Cortex of kidney (tissue), 1 donor: Measurements from ENCODE around the gene ARHGAP9.

Source experiments
- DNase-seq: peaks from one replicate; lab custom pipeline; 2025; lab: John Stamatoyannopoulos, UW

ARHGAP9 gene

DNA sequence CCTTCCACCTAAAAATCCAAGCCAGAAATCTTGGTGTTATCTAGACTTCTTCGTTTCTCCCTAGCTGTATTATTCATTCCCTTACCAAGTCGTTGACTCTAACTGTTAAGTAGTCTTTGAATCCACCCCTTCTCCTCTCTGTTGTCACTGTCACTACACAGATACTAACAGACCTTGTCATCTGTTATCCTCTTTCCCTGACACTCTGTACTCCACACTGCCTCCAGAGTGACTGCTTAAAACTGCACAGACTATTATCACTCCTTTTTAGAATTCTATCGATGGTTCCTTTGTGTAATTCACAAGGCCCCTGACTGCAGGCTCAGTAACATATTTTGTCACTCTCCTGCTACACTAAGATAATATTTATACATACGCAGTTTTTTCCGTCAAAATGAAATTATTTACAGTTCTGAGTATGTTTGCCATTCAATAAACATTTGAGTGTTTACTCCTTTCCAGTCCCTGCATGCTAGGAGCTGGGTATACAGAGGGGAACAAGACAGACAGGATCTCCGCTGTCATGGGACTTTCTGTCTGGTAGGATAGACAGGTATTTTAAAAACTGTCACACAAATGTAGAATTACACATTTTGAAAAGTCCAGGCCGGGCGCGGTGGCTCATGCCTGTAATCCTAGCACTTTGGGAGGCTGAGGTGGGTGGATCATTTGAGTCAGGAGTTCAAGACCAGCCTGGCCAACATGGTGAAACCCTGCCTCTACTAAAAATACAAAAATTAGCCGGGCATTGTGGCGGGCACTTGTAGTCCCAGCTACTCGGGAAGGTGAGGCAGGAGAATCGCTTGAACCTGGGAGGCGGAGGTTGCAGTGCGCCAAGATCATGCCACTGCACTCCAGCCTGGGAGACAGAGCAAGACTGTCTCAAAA, 12.0 kb upstream of the ARHGAP9 start:
- DNase-seq, result no peak

DNA sequence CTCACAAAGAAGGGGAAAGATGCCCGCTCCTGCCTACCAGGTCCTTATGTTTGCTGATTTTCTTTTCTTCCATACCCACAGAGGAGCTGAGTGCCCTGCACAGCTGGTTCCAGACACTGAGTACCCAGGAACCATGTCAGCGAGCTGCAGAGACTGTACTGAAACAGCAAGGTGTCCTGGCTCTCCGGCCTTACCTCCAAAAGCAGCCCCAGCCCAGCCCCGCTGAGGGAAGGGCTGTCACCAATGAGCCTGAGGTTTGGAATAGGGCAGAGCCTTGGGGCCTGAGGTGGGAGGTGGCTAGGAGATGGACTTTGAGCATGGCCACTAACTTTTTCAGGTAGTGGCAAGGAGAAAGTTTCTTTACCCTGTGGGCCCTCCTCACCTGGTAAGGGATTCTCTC, 10.5 kb upstream of the ARHGAP9 start:
- DNase-seq, result no peak

DNA sequence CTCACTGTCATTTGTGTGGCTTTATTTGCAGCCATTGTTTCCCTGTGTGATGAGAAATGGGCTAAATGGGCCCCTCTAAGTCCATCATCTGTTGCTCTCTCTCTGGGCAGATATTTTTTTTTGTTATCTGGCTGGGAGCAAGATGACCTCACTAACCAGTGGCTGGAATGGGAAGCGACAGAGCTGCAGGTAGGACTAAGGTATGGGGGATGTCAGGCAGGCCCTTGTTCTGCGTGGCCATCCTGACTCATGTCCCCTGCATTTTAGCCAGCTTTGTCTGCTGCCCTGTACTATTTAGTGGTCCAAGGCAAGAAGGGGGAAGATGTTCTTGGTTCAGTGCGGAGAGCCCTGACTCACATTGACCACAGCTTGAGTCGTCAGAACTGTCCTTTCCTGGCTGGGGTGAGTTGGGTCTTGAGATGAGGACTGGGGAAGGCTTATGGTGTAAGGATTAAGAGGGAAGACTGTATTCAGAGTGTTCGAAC, 9.5 kb upstream of the ARHGAP9 start:
- DNase-seq, result no peak

DNA sequence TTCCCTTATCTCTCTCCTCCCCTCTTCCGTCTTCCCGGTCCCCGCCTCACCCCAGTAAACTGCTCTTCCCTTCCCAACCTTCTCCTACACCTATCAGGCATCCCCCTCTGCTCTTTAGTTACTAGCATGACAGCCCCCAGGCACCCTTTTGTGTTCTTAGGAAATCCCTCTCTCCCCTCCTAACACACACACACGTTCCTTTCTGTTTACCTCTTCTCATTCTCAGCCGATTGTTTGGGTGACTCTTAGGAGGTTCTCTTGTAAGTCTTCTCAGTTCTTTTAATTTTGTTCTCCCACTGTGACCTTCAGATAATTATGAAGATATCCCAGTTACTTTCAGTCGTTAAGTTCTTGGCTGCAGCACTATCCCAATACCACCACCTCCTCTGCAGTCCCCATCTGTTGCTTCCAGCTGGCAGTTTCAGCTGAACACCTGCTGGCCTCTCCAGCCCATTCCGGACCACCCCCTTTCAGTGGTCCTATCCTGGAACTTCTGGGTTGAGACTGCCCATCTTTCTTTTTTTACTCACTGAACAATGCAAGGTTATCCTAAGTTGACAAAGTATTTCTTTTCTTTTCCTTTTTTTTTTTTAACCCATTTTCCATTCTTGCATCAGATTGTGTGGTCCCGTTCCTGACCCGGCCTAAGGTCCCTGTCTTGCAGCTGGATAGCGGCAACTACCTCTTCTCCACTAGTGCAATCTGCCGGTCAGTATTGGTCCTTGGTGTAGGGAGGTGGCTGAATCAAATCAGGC, 8.9 kb upstream of the ARHGAP9 start:
- DNase-seq, result no peak

DNA sequence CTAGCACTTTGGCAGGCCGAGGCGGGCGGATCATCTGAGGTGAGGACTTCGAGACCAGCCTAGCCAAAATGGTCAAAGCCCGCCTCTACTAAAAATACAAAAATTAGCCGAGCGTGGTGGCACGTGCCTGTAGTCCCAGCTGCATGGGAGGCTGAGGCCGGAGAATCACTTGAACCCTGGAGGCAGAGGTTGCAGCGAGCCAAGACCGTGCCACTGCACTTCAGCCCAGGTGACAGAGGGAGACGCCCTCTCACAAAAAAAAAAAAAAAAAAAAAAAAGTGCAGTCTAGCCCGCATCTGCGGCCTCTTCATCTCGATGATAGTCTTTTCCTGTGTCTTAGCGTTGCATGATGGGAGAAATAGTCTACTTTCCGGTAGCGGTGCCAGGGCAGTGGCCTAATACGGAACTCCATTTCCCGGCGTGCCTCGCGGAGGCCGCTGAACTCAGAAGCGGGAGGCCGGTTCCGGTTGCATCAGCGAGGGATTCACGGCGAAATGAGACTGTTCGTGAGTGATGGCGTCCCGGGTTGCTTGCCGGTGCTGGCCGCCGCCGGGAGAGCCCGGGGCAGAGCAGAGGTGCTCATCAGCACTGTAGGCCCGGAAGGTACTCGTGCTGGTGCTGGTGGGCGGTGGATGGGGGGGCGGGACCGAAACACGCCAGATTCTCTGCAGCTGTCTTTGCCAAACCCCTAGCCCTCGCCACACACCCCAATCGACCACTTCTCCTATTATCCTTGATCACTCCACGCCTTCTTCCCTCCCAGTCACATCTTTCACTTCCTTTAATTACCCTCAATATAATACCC, 8.1 kb upstream of the ARHGAP9 start, which contains the start of gene MARS1:
MARS1 (plus strand) TSS at position 472 of the 805 bp plus-strand sequence; CDS start at position 495, 23 bp downstream.
- no peak for DNase-seq

DNA sequence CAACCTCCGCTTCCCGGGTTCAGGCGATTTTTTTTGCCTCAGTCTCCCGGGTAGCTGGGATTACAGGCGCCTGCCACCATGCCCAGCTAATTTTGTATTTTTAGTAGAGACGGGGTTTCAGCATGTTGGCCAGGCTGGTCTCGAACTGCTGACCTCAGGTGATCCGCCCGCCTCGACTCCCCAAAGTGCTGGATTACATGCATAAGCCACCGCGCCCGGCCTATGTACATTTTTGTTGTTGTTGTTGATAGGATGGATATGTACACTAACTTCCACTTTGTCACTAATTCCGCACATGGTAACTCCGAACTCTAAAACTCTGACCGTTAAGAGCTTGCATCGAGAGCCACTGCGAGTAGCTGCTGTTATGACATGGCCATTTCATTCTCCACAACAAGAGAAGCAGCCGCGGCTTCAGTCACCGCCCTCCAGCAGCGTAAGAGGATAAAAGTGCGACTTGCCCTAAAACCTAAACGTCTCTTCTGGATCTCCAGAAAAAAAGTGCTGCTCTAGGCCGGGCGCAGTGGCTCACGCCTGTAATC, 7.5 kb upstream of the ARHGAP9 start:
- no peak for DNase-seq

DNA sequence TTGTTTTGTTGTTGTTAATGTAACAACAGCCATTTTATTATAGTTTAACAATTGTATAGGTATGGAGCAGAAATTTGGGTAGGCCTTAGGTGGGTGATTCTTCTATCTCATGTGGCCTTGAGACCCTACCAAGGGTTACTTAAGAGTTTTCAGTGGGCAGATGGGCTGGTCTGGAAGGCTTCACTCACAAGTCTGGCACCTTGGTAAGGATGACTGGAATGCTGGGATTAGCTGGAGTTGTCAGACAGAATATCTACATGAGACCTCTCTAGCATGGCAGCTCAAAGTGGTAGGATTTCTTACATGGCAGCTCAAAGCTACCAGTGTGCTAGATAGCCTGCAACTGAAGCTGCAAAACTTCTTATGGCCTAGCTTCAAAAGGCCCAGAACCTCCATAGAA, 6.0 kb upstream of the ARHGAP9 start:
- no peak for DNase-seq

DNA sequence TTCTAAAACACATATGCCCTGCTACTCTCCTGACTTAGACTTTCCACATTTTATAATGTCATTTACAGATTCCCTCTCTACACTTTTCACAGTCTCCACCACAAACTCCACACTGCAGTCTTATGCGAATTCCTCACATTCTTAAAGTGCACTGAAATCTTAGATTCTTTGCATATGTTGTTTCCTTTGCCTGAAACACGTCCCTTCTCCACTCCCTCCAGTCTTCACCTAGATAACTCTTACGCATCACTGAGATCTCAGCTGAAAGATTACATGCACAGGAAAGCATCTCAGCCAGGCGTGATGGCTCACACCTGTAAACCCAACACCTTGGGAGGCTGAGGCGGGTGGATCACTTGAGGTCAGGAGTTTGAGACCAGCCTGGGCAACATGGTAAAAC, 3.8 kb upstream of the ARHGAP9 start:
- no peak for DNase-seq

DNA sequence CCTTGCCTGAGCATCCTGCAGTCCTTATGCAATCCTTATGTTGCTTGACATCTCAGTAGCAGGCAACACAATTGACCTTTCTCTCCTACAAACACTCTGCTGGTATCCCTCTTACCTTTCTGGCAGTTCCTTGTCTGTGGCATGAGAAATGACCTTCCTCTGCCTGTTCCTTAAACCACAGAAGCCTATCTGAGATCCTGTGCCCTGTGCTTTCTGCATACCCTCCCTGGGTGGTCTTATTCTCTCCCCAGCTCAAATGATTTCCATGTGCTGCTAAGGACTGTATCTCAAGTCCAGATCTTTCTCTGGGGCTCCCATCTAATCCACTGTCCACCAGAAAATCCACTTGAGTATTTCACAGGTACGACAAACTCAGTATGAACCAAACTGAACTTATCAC, 2.0 kb upstream of the ARHGAP9 start:
- DNase-seq, result no peak

DNA sequence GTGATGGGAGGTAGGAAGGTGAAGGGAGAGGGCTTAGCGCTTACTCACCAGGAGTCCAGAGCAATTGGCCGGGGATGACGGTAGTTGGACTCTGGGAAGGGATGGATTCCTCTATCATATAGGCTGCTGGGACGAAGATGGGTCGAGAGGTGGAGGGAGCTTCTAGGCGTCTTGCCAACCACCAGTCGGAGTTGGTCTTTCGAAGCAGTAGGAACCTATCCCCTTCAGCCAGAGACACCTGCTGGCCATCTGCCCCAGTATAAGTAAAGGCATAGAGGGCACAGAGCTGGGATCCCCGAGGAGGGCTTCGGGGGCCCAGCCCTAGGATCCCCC, 657 bp downstream of the ARHGAP9 start:
- DNase-seq, result no peak

DNA sequence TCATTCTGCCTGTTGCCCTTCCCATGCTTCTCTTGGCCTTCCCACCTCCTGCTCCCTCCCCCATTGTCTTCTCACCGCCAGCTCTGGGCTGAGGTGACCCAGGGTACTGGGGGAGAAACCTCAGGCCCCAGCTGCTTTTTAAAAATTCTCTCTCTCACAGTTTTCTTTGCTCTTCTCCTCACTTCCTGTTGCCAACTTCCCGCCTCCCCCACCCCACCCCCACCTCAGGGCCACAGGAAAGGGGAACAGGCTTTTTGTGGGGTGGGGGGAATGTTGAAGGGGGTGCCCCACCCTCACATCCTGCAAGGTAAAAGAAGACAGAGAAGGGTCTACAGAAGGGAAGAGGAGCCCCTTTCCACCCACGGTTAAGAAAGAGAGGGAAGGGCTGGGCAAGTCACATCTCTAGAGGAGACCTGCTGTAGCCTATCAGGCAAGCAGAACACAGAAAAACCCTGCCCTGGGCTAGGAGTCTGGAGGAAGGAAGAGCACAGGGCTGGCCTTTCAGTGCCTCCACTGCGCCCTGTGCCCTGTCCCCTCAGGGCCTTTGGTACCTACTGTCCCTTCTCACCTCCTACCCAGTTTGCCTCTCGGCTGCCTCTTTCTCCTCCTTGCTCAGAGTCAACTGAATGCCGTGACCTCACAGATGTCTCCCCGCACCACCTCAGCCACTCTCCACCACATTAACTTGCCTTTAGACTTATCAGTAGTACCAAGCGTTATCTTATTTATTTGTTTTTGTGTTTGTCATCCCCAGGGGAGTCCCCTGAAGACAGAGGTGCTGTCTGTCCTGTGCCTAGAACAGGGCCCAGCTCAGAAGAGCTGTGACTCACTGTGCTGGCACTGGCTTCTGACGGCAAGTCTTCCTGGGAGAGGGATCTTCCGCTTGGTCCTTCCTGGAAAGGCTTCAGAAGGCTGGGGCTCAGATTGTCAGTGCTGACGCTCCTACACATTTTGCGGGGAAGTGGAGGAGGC, 1.7 kb downstream of the ARHGAP9 start:
- no peak for DNase-seq

DNA sequence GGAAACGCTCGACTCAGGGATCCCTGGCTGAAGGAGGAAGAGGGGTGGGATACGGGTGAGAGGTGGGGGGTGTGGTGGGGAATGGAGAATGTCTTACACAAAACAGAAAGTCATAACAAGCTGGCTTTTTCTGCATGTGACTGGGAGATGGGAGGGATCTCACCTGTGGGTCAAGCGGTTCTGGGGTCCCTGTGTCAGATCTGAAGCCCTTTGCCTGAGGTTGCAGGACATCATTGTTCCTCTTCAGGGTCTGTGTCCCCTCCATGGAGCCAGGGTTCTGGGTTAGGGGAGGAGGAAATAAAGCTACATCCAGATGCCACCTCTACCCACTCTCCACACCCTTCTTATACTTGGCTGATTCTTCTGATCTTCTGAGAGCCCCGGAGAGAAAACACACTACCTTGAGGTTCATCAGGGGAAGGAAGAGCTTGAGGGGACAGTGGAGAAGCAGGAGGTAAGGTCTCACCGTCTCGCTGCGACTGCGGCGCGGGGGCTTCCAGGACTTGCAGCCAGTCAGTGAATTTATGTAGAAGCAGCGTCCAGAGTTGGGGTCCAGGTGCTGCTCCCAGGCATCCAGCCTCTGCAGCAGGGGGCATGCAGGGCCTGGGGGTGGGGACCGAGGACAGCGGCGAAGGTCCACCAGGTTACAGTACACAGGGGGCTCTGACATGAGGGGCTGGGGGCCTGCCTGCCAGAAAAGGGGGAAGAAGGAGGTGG, 2.5 kb downstream of the ARHGAP9 start:
- no peak for DNase-seq

DNA sequence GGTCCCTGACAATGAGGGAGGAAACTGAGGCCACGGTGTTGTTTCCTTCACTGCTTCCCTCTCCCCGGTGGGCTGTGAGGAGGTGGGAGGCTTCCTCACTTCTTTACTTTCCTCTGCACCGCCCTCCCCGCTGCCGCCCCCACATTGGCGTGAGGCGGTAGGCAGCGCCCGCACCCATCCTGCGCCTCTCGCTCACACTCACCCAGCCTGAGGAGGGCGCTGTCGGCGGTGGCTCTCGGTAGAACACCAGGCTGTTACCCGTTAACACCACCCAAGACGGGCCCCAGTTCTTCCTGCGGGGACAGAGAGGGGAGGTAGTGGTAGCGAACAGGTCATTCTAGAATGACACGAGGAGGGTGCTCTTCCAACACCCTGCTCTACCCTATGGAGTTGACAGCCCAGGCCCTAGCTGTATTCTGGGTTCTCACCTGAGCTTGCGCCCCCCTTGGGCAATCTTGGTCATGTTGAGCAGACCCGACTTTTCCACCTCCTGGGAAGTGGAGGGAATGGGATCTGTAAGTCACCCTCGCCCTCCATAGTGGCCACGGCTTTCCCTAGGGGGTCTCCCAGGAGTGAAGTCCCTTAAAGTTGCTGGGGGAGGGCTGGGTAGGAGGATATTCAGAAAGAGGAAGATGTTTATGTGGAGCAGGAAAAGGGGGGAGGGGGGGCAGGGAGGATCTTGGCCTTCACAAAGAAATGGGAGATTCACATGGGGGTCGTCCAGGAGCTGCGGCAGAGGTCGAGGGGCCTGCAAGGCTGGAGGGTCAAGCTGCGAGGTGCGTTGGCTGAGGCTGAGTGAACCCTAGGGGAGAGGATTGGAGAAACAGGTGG, 3.3 kb downstream of the ARHGAP9 start:
- no peak for DNase-seq

DNA sequence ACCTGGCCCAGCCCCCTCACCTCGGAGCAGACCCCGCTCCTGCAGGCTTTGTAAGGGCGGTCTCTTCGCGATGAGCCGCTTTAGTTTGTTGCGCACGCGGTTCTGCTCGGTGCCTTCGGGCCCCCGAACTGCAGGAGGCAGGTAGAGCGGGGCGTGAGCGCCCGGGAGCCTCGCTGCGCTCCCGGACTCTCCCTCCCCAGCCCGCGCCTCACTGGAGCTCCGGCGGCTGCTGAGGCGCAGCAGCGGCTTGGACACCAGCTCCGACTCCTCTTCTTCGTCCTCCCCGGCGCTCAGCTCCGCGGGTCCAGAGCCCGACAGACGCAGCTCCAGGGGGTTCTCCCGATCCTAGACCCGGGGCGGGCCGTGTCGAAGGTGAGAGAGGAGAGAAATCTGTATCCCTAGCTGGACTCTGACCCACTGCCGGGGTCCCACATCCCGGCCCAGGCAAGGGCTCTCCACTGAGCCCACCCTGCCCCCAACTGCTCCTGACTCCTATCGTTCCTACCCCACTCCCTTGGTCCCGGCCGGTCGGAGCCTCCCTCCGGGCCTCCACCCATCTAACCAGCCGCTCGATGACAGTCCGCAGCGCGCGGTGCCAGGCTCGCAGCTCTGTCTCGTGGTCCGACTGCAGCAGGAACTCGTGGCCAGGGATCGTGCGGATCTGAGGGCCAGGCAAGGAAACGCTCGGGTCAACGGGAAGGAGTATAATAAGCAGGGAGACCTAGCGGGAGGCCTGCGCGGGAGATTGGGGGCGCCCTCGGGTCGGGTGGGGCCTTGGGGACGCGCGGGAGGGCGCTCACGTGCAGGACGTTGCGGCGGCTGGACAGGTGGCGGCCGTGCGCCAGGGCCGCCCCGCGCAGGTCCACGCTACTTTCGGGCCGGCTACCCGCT, 4.2 kb downstream of the ARHGAP9 start:
- DNase-seq, result no peak

DNA sequence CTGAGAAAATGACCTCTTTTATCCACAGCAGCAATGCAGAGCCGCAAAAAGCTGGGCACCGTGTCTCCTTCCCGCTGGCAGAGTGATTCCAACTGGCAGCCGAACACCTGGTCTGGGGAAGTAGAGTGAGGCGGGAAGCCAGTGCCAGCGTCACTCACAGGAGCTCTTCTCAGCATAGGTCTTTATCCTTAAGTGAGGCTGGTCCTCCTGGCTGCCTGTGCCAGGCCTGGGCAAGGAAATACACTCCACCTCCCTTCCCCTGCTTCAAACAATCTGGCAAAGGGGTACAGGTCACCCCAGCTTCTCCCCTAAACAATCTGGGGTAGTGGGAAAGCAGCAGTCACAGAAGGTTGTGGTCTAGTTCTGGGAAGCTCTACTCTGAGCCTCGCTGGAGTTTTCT, 4.8 kb downstream of the ARHGAP9 start:
- no peak for DNase-seq

DNA sequence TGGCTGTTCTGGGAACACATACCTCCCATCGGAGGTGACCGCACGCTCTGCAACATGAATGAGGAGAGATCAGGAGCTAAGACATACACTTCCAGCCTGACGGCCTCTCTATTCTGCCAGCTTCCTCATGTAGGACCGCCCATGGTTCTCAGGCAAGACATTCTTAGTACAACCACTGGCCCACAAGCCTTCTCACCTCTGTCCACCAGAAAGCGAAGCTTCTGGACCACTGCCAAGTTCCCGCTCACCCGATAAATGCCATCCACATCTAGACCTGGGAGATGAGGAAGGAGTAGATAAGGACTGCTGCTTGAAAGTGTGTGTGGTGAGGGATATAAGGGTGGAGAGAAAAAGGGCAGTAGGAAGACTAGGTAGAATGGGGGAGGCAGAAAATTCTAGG, 5.2 kb downstream of the ARHGAP9 start:
- DNase-seq, result no peak

DNA sequence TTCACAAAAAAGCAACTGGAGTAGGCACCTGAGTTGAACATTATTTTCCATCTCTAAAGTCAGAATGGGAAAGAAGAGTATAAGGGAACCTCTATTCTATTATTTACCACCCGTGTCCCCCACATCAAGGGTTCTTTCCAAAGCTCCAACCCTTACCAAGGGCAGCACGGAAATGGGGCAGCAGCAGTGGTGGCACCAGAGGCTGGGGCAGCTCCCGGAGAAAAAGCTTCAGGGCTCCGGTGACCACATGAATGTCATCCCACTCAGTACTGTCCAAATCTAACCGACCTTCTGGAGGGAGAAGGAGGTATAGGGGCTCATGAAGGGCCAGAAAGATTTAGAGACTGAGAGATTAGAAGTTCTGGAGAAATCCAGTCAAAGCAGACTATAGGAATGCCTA, 5.8 kb downstream of the ARHGAP9 start:
- DNase-seq, result no peak

DNA sequence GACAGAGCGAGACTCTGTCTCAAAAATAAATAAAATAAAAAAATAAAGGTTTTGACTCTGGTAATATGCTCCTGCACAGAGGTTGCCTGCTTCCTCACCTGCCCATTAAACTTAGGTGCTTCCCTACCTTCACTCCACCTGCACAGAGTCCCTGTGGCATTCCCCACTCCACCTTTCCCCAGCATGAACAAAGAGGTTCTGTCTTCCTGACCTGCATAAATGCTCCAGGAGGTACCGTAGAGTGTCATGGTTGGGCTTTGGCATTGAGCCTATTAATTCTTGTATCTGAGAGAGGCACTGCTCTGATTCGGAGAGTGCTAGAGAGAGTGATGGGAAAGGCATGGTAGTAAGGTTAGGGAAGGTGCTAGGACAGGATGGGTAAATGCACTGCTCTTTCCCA, 6.3 kb downstream of the ARHGAP9 start:
- no peak for DNase-seq
